NCI-H510A (cell line): ENCODE results near the gene CLDN19.
A peak's percentile ranks its signal among the peaks of the same experiment; 100 is the strongest.
"Not testable (repeated sequence)": the region's sequence is repeated elsewhere in the genome, so short reads cannot be mapped to it uniquely, and the experiment has no call there.

Source experiments
- DNase-seq: peaks from one replicate; lab custom pipeline; 2025; lab: John Stamatoyannopoulos, UW

CLDN19 gene

DNA sequence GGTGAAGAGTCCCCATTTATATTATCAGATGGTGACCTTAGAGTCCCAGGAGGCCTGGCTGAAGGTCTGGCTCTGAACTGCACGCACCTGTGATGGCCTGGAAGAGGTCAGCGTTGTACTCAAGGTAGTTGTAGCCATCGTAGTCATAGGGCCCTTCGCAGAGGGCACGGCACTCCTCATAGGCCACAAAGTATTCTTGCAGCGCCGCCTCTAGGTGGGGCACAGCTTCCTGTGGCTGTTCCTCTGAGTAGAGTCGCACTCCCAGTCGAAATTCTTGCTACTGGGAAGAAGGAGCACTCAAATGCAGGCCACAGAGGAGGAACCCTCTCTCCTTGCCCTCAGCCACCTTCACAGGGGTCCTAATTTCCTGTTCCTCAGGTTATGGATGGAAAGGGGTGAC, 19.1 kb upstream of the CLDN19 start:
- DNase-seq = no peak

DNA sequence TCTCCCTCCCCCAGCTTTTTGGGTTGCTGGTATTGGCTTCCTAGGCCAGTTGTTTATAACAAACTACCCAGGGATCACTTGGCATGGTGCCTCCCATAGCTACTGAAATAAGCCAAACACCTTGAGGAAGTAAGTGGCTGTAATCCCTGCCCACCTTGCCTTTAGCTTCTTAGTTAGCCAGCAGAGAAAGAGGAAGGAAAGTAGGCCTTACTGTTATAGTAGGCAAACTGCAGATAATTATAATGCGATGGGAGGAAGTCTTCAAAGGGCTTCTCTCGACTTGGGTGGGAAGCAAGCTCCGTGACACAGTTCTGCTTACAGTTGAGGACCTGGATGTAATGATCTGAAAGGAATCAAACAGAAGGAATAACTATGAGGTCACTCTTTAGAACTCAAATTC, 18.6 kb upstream of the CLDN19 start:
- no peak for DNase-seq

DNA sequence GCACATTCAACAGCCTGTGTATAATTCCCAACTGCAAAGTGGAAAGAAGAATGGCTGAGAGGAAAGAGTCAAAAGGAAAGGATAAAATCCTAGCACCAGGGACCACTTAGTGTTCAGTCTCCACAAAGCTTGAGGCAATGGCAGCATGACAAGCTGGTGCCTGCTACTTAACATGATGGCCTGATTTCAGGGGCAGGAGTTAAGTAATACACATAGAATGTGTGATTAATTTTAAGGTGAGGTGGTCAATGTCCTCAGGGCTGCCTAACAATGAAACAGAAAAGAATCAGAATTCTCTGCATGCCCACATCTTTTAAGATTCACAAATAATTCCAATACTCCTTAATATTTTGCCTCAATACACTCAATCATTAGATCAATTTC, 17.8 kb upstream of the CLDN19 start:
- DNase-seq = no peak

DNA sequence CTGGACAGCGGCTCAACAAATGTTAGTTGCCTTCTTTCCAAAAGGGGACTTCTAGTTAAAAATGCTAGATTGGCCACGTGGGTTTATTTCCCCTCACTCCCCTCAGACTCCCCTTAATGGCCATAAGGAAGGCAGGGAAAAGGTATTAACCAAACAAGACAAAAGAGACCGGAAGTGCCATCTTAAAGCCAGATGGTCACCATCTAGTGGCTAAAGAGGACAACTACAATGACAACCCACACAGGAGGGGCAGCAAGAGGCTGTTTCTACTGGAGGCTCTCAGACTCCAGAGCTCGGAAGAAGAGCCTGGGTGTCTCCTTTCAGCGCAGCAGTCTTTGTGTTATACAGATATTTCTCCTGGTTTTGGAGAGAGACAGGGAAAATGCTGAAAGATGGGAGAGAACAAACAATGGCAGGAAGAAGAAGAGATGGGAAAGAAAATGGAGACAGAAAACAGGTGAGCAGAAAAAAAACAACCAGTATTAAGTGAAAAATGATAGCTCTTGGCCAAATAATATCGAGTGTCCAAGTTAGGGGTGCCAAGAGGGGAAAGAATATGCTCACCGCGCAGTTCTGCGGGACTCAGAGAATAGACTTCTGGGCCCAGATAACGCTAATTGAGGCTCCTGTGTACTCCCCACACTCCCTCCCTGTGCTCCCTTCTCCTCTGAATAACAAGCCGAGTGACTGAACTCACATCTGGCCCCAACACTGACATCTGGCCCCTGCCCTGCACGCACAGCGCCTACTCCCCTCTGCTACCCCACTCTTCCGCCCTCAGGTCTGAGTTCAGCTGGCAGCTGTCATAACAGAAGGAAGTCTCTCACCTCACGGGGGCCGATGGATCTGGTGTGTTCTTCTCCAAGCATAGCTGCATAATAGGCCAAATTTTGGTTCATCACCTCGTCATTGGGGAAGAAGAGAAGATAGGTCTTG, 17.2 kb upstream of the CLDN19 start:
- DNase-seq = peak; percentile 53

DNA sequence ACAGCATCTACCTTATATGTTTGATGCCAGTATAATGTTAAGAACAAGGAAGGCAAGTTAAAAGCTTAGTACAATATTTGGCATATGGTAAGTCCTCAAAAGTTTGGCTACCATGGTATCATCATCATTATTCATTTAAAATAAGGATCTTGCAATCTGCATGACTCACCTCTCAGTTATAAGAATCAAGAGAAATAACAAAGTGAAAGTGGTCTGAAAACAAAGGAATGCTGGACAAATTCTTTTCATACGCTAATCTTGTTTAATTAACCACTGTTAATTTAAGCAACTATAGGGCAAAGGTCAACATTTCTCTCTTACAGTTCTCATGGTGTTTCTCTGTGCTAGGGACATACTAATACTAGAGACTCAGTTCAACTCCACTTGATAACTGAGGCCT, 13.0 kb upstream of the CLDN19 start:
- DNase-seq = no peak

DNA sequence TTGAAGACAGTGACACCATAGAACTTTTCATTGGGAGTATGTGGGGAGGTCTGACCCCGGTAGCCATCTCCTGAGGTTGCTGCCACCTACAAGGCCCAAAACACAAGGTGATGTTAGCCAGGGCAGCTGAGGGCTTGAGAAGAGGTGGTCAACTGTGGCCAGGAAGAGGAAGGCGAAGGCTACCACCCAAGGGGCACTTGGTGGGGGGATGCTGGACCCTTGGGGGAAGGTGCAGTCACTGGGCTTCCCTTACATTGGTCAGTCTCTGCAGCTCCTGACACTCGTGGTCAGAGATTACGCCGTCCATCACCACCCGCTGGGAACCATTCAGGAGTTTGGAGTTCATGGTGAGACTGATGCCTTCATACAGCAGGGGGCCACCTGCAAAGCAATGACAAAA, 12.2 kb upstream of the CLDN19 start:
- DNase-seq = no peak

DNA sequence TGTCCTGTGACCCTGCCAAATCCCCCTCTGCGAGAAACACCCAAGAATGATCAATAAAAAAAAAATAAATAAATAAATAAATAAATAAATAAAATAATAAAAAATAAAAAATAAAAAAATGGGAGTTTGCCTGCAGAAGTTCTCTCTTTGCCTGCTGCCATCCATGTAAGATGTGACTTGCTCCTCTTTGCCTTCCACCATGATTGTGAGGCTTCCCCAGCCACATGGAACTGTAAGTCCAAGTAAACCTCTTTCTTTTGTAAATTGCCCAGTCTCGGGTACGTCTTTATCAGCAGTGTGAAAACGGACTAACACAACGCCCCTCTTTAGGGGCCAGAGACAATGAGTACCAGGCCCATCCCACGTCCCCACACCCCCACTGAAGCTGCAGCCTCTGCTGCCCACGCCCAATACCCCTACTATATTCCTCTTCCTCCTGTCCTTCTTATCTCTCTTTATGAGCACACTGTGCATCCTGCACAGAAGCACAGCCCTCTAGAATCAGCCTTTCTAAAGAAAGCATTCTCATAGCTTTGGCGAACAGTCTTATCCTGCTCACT, 11.6 kb upstream of the CLDN19 start:
- DNase-seq = not testable (repeated sequence)

DNA sequence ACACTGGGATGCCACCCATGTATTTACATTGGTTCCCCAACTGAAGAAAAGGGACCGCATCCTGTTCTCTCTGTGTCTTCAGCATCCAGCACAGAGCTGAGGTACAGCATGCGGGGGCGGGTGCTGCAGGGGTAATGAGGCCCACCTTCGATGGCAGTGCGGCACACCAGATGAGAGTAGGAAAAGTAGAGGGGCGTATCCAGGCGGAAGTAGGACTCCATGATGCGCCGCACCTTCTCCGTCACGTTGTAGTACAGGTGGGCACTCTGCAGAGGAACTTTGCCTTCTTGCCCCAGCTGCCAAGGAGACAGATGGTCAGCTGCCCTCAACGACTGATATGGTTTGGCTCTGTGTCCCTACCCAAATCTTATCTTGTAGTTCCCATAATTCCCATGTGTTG, 10.0 kb upstream of the CLDN19 start:
- no peak for DNase-seq

DNA sequence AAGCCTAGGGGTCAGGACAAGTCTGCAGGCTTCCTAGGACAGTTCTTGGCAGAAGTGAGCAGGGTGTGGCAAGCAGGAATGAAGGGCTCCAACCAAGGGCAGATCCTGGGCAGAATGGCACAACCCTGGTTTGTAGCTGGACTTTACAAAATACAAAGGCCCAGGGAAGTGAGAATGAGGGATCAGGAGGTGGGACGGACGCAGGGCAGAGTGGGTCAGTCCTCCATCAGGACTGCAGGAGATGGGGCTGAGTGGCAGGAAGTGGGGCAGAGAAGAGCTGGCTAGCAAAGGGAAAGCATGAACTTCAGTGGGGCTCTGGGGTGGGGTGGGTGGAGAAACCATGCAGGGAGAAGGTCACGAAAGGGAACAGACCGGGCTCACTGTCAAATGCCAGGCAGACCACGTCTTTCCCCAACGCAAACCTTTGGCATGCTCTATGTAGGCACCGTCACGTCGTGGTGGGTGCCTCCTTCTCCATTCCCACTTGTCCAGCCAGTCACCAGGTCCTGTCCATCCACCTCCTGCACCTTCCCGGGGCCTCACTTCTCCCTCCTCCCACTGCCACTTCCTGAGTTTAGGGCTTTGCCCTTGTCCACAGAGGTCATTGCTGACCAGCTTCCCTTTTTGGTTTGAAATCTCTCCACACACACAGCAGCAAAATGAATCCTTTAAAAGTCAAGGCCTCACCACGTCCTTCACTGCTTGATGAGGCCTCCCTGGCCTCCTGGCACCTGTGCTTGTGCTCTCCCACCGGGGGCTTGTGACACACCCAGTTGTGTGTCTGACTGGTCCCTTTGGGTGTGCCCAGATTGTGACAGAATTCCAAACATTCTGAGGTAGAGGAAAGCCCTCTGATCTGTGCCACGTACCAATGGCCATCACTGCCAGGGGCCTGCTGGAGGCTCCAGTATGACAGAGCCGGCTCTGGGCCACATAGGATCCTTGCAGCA, 8.7 kb upstream of the CLDN19 start:
- DNase-seq = no peak

DNA sequence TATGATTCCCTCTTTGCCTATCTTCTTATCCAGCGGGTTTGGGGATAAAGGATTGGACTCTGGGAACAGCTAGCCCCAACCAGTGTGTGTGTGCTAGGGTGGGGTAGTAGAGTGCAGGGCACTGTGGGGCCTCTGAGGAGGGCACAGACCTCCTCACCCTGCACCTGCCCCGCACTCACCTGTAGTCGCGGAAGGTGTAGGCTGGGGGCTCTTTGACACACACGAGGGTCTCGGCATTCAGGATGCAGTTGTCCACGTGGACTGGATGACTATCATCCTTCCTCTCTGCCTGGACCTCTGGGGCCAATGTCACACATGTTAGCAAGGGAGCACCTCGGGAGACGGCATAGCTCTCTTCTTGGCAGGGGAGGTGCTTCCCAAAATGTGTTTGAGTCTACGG, 8.0 kb upstream of the CLDN19 start:
- no peak for DNase-seq

DNA sequence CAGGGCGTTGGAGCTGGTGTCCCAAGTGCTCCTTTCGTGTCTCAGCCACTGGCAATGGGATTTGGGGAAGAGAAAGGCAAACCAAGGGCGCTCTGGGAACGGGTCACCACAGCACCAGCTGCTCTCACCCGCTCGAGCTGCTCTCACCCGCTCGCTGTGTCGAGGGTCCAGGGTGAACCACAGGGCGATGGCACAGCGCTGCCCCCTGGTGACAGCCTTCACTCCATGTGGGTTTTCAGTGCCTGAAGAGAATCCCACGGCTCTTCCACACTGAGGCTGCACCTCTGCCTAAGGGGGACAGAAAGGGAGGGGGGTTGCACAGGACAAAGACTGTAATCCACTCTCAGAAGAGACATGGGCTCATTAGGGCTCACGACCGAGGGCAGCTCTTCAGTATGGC, 7.1 kb upstream of the CLDN19 start:
- no peak for DNase-seq

DNA sequence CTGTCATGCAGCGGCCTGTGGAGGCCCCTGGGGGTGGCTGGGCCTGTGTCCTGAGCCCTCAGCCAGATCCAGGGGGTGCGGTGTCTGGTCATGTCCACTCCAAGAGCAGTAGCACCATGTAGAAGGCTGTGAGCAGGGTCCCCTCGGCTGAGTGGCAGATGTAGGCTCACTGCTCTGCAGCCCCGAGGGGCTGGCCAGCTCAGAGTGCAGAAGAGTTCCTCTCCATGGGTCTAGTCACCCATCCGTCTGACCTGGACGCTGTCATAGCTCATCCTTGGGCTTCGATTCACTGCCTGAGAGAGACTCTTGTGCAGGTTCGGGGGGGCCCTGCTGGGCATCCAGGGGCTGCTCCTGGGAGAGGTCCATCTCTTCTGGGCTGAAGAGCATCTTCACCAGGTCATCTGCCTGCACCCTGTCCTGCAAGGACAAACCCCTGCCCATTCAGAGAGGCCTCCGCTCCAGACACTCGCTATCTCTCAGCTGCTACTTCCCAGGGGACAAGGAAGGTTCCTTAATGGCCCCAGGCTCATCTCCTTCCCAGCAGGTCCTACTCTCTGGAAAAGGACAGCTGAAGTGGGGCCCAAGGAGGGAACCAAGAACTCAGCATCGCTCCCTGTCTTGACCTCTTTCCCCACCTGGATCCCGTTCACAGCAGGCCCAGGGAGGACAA, 6.5 kb upstream of the CLDN19 start:
- no peak for DNase-seq

DNA sequence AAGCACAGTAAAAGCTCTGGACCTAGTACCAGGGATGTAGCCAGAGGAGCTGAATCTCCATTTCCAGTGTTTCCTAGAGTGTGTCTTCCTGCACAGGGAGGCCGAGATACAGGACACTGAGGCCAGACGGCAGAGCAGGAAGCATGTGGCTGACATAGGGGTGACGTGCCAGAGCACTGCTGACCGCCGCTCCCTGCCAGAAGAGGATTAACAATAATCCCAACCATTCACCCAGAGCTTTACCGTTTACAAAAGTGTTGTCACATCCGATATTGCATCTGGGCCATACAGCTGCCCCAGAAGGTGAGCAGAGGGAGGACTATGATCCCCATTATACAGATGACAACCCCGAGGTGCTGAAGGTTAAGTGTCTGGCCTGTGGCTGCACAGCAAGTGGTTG, 5.8 kb upstream of the CLDN19 start:
- DNase-seq = no peak

DNA sequence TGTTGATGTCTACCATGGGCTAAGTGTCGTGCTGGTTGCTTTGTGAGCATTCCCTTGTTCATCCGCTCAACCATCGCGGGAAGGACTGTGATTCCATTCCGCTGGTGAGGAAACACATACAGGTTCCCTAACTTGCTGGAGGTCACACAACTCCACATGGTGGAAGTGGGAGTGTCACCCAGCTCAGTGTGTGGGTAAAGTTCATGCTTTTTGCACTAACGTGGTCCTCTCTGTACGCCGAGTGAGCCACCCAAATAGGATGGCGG, 4.0 kb upstream of the CLDN19 start:
- no peak for DNase-seq

DNA sequence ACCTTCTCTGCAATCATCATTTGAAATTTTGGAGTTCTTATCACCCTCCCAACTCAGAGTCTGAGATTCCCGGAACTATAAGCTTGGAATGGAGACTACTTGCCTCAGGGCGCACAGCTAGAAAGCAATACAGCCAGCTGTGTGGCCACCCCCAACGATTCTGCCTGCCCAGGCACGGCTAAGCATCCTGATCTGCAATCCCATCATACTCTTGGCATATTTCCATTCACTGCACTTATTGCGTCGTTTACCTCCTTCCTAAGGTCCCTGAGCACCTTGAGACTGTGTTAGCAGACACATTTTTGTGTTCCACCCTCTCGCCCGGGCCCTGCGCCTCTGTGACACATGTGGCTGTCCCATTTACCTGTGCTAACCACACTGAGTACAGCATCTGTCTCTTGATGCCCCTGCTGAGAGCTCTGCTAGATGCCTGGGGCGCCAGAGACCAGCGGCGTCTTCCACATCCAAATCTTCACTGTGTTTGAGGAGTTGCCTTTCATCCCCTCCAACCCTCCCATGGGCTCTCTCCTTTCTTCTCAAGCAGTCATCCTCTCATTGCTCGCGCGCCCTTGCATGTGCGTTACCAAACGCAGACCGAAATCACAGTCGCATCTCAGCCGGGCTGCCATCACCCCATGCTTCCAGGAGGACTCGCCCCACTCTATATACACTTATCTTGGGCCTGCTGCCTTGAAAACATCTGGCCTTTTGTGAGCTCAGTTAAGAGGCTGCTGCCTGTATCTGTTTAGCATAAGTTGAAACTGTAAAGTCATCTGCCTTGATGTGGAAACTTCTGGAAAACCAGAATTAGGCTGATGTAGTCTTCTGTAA, 3.5 kb upstream of the CLDN19 start:
- DNase-seq = no peak

DNA sequence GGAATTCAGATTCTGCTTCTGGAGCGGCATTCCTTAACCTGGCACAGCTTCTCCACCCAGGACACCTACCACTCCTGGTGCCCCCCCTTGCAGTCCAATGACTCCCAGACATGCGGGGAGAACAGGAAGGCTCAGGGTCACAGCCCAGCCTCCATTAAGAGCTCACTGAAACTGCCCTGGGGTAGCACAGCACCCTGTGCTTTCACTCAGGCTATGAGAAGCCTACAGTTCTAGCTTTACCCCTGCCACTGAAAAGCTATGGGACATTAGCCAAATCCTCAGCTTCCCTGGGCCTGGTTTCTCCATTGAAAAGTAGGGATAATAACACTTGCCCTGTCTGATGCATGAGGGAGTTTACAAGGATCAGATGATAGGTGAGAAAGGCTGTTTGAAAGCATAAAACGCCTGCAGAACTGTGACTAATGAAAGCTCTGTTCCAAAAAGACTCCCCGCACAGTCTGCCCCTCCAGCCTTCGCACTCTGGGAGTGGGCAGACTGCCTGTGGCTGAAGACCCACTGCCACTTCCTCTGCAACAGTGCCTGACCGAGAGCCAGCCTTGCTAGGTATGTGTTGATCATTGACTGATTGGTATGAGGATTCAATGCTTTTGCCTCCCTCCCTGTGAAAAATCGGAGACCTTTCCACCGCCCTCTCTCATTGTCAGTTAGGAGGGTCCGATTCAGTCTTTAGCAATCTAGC, 2.7 kb upstream of the CLDN19 start:
- no peak for DNase-seq

DNA sequence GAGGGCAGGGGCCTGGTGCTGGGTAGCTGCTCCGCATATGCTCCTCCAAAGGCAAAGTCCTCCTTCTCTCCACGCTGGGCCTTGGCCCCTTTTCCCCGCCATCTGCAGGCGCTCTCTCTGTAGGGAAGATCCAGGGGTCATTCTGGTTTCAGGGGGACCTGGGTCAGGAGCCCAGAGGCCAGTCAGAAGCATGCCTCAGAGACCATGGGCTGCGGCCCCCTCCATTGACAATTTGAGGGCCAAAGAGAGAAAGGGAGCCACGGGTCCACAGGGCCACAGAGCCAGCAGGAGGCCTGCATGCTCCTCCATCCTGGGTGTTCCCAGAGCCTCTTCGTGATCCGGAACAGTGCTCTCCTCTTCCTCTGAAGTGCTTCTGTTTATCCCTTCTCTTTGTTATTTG, 2.1 kb upstream of the CLDN19 start:
- DNase-seq = no peak

DNA sequence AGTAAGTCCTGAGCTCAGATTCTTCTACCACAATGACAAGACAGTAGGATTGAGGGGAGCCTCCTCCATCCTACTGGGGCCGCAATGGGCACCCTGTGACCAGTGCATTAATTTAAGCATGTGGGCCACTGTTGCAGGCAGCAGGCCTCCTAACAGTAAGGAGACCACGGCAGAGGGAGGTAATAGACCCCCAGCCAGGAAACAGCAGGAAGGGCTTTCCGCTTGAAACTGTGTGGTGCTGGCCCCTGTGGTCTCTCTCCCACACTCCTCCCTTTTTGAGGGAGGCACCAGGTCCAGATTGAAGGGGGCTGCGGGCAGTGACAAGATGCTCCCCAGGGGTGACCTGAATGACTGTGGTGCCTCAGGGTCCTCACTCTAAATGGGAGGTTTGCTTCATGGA, 1.7 kb upstream of the CLDN19 start:
- DNase-seq = no peak

DNA sequence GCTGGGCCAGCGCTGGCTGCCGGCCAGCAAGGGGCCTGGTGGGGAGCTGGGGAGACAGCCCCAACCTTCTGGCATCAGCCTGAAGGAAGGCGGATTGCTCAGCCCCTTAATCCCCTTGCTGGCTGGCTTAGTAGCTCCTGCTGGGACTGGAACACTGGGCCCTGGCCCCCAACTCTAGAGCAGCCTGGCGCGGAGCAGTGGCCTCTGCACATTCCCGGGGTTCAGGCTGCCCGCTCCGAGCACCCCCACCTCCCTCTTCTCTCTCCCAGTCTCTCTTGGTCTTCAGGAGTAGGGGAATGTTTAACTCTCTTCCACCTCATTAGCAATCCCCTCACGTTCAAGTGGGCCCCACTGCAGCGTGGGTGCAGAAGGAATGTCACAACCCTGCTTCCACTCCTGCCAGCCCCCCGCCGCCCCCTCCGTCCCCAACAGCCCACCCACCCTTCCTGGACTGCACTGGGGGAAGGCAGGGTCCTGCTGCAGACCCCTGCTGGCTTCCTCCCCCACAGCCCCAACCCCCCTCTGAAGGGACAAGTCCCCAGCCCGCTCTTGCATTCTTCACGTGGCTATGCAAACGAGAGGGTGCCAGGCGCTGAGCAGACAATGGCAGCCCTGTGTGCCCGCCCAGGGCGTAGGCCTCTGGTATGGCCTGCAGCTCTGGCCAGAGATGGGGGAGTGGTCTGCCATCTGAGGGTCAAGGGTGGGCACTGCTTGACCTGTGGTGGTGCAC, 980 bp upstream of the CLDN19 start:
- no peak for DNase-seq

DNA sequence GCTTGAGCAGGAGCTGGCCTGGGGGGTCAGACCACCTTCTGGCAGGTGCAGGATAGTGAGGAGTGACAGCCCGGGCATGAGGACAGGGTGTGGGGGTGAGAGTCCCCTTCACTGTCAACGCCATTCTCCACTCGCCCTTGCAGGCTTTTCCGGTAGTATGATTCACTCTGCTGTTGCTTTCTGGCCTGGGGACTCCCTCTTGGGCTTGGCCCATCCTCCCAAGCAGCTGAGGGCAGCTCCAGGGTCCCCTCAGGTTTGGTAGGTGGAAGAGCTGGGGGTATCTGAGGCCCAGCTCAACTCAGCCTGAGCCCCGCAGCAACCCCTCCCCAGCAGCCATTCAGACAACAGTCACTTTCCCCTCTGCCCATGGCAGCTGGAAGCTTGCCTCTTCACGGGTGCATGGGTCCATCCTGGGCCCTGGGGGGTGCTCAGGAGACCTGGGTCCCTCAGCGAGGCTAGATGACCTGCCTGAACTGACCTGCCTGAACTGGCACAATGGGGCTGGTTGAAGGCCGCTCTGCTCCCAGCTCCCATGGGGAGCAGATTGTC, 1.3 kb downstream of the CLDN19 start:
- DNase-seq = no peak
